ENCODE results near the gene SERINC5. TPM values are rescaled to one million over a fixed set of nuclear protein-coding genes. Genes with fewer than 3 reads are reported as not detected.

SERINC5 gene
- total and polyA plus RNA-seq, 2 donors (not counting 3 experiments of a cell fraction or from before 2014, with no cell fraction given), result 3.2 to 10.1 TPM

GRCh38 chr5:80109646-80110478 lies 146.0 kb downstream of the SERINC5 start:
- no TSS peak for BruUV-seq (replicated peaks)
- H3K4me2 ChIP-seq (ENCODE audit: insufficient read depth, low read length), result no peak overlapping the region
- TF ChIP-seq CTCF (IDR thresholded peaks at IDR 0.05; ENCODE audit: extremely low read depth in 1 of 2, insufficient read depth in 1 of 2, low read depth in 1 of 2, low read length in 2 of 2) (no peak), MAX (IDR thresholded peaks at IDR 0.05; ENCODE audit: insufficient read depth, insufficient read length) (no peak)
- CTCF ChIA-PET, result interaction anchor here (1.0 to 1.7 kb wide), 4 partner anchors 18 to 198 kb away, joined by 3 to 9 read pairs (median 6); no protein-coding TSS in a partner anchor
- no peaks in the 10 kb centered on the region for H3K27me3 ChIP-seq (ENCODE audit: control insufficient read depth in 2 of 2, insufficient read depth in 2 of 2, low read length in 2 of 2)
- no peaks in the 10 kb centered on the region for H3K79me2 ChIP-seq (ENCODE audit: control insufficient read depth, insufficient read depth, low read length)
- dilution Hi-C loops (cut with MboI; ENCODE audit: extremely low pct_ligation_motif_present, low sequenced_read_pairs) (no loop called here), intact Hi-C loops (cut with micrococcal nuclease) (no loop called here)
- POLR2A ChIA-PET, result no interaction called here
- H3K9ac ChIP-seq (replicated peaks; ENCODE audit: extremely low read depth, insufficient read depth, low read length), result no peak overlapping the region
- H3K4me3 ChIP-seq (replicated peaks in 1 of 3; ENCODE audit: insufficient read depth in 1 of 3, low read depth in 1 of 3, low read length in 3 of 3), result no peak overlapping the region
- H2AFZ ChIP-seq (ENCODE audit: low read depth, low read length), result no peak overlapping the region
- H3K27ac ChIP-seq (ENCODE audit: insufficient read depth, low read depth, low read length), result no peak overlapping the region
- H3K36me3 ChIP-seq (ENCODE audit: control insufficient read depth in 2 of 2, extremely low read depth in 1 of 2, insufficient read depth in 2 of 2, low read length in 2 of 2), result no peaks in the 10 kb centered on the region
- H3K9me3 ChIP-seq (replicated peaks; ENCODE audit: control insufficient read depth, insufficient read depth, low read length), result no peaks in the 10 kb centered on the region
- no peak for DNase-seq (ENCODE audit: low read depth, low spot score)
- H3K9me1 ChIP-seq (replicated peaks; ENCODE audit: control insufficient read depth, extremely low read depth, insufficient read depth, low read length), result no peaks in the 10 kb centered on the region
- no peak for FAIRE-seq
- no peaks in the 10 kb centered on the region for H3K4me1 ChIP-seq (ENCODE audit: control insufficient read depth, extremely low read depth, insufficient read depth, low read length)
- H4K20me1 ChIP-seq (replicated peaks; ENCODE audit: control insufficient read depth, extremely low read depth, insufficient read depth, low read length), result no peaks in the 10 kb centered on the region

- intact Hi-C loops (cut with micrococcal nuclease) (no loop called here), dilution Hi-C loops (cut with MboI; ENCODE audit: extremely low pct_ligation_motif_present, low sequenced_read_pairs) (no loop called here)
- no peaks in the 10 kb centered on the region for H4K20me1 ChIP-seq (replicated peaks; ENCODE audit: control insufficient read depth, extremely low read depth, insufficient read depth, low read length)
- H2AFZ ChIP-seq (ENCODE audit: low read depth, low read length), result no peak overlapping the region
- ChIA-PET CTCF (interaction anchor here (1.1 kb wide), 2 partner anchors 15 to 24 kb away, joined by 3 read pairs; no protein-coding TSS in a partner anchor), POLR2A (no interaction called here)
- FAIRE-seq (no peak), DNase-seq (ENCODE audit: low read depth, low spot score) (no peak)
- H3K9me3 ChIP-seq (replicated peaks; ENCODE audit: control insufficient read depth, insufficient read depth, low read length), result no peaks in the 10 kb centered on the region
- no peak overlapping the region for H3K4me2 ChIP-seq (ENCODE audit: insufficient read depth, low read length)
- no peak overlapping the region for H3K9ac ChIP-seq (replicated peaks; ENCODE audit: extremely low read depth, insufficient read depth, low read length)
- H3K4me1 ChIP-seq (ENCODE audit: control insufficient read depth, extremely low read depth, insufficient read depth, low read length), result no peaks in the 10 kb centered on the region
- H3K79me2 ChIP-seq (ENCODE audit: control insufficient read depth, insufficient read depth, low read length), result no peaks in the 10 kb centered on the region
- no peak for TF ChIP-seq MAX (IDR thresholded peaks at IDR 0.05; ENCODE audit: insufficient read depth, insufficient read length)
- TF ChIP-seq GATA2 (IDR thresholded peaks at IDR 0.05; ENCODE audit: insufficient read depth, insufficient read length, low read depth, low read length), result no peak
- TF ChIP-seq MYC (IDR thresholded peaks at IDR 0.05; ENCODE audit: low read depth, low read length), result no peak
- no peak for TF ChIP-seq POLR2AphosphoS5 (IDR thresholded peaks at IDR 0.05; ENCODE audit: insufficient read depth, low read depth, low read length)
- no peak for TF ChIP-seq CTCF (IDR thresholded peaks at IDR 0.05; ENCODE audit: extremely low read depth in 1 of 2, insufficient read depth in 1 of 2, low read depth in 1 of 2, low read length in 2 of 2)
- no peak for TF ChIP-seq FOS (IDR thresholded peaks at IDR 0.05; ENCODE audit: borderline replicate concordance, insufficient read depth, low read length)
- TF ChIP-seq JUN (IDR thresholded peaks at IDR 0.05; ENCODE audit: borderline replicate concordance, insufficient read depth, insufficient read length, low read depth), result no peak
- no peak for TF ChIP-seq POLR2A (IDR thresholded peaks at IDR 0.05; ENCODE audit: low read depth, low read length)
- TF ChIP-seq EZH2 (IDR thresholded peaks at IDR 0.05; ENCODE audit: borderline replicate concordance, low read depth, low read length, severe bottlenecking), result no peak
- H3K9me1 ChIP-seq (replicated peaks; ENCODE audit: control insufficient read depth, extremely low read depth, insufficient read depth, low read length), result no peaks in the 10 kb centered on the region
- no TSS peak for BruUV-seq (replicated peaks)
- no peaks in the 10 kb centered on the region for H3K36me3 ChIP-seq (ENCODE audit: control insufficient read depth in 2 of 2, extremely low read depth in 1 of 2, insufficient read depth in 2 of 2, low read length in 2 of 2)
- H3K27ac ChIP-seq (ENCODE audit: insufficient read depth, low read depth, low read length), result no peak overlapping the region
- no peak overlapping the region for H3K4me3 ChIP-seq (replicated peaks in 1 of 3; ENCODE audit: insufficient read depth in 1 of 3, low read depth in 1 of 3, low read length in 3 of 3)
- no peaks in the 10 kb centered on the region for H3K27me3 ChIP-seq (ENCODE audit: control insufficient read depth in 2 of 2, insufficient read depth in 2 of 2, low read length in 2 of 2)
These were observed 148.9 kb downstream of the SERINC5 start for GRCh38 chr5:80106916-80107315.

Data from endothelial cell of umbilical vein (primary cell).